SK-N-SH (cell line): ENCODE data around the gene SMIM5. TPM values are rescaled to one million over a fixed set of nuclear protein-coding genes. Genes with fewer than 3 reads are reported as not detected.

Experiments
- CTCF ChIA-PET: fragments of 300-600, 350-600 bp; formaldehyde crosslinking; extraction: SDS; loops from one replicate; lab custom pipeline; 2021; lab: Yijun Ruan, JAX
- POLR2A ChIA-PET: fragments of 350-600 bp; sonication (Branson Sonifier 250); formaldehyde crosslinking; extraction: SDS; loops from one replicate; lab custom pipeline; 2020; ENCODE audit warnings: antibody characterized with exemption, inconsistent platforms; lab: Yijun Ruan, JAX
- DNase-seq: peaks from one replicate; pipeline ENCODE4 v3.0.0; 2012
- H2AFZ ChIP-seq: fragments of 200-600 bp; sonication (generic); 2 replicates; pipeline ENCODE4 v1.8.1; 2016; ENCODE audit warnings: antibody characterized with exemption, mild to moderate bottlenecking, low read depth
- H3F3A ChIP-seq: fragments of 200-600 bp; sonication (generic); replicated peaks from 2 replicates; pipeline ENCODE3; 2016; ENCODE audit warnings: antibody characterized with exemption, mild to moderate bottlenecking; ENCODE audit not compliant: insufficient read depth
- H3K27ac ChIP-seq, 2 experiments: fragments of 200-500 bp in 1 of 2; fragments of 200-600 bp in 1 of 2; sonication (Bioruptor generic) in 1 of 2; sonication (generic), shearing (Covaris generic) in 1 of 2; 2 replicates each; pipeline versions ENCODE4 v1.5.1 to v1.6.1; 2014 to 2016; ENCODE audit warnings: low read depth in 2 of 2, inconsistent platforms in 1 of 2, low read length in 1 of 2, mild to moderate bottlenecking in 1 of 2, mixed read lengths in 1 of 2
- H3K27me3 ChIP-seq: fragments of 200-600 bp; sonication (generic), shearing (Covaris generic); 2 replicates; pipeline ENCODE4 v1.6.1; 2016; ENCODE audit warnings: mixed run types; ENCODE audit not compliant: insufficient read depth
- H3K36me3 ChIP-seq, 2 experiments: fragments of 200-500 bp in 1 of 2; fragments of 200-600 bp in 1 of 2; sonication (Bioruptor generic) in 1 of 2; sonication (generic) in 1 of 2; replicated peaks in 1 of 2; 2 replicates each; pipeline versions ENCODE3 to v1.5.1; 2014 to 2016; ENCODE audit warnings: low read length in 1 of 2, mild to moderate bottlenecking in 1 of 2; ENCODE audit not compliant: insufficient read depth in 2 of 2, control insufficient read depth in 1 of 2
- H3K4me1 ChIP-seq, 2 experiments: fragments of 200-500 bp in 1 of 2; fragments of 200-600 bp in 1 of 2; sonication (Bioruptor generic) in 1 of 2; sonication (generic), shearing (Covaris generic) in 1 of 2; 2 replicates each; pipeline versions ENCODE4 v1.5.1 to v1.6.1; 2014 to 2016; ENCODE audit warnings: low read depth in 1 of 2, low read length in 1 of 2, mixed run types in 1 of 2; ENCODE audit not compliant: insufficient read depth in 2 of 2, control insufficient read depth in 1 of 2
- H3K4me2 ChIP-seq: fragments of 200-600 bp; sonication (generic), shearing (Covaris generic); 2 replicates; pipeline ENCODE4 v1.6.1; 2017; ENCODE audit warnings: mixed run types
- H3K4me3 ChIP-seq, 2 experiments: fragments of 200-500 bp in 1 of 2; fragments of 200-600 bp in 1 of 2; sonication (Bioruptor generic) in 1 of 2; sonication (generic), shearing (Covaris generic) in 1 of 2; 2 replicates each; pipeline versions ENCODE4 v1.5.1 to v1.8.1; 2014 to 2016; ENCODE audit warnings: low read depth in 2 of 2, inconsistent platforms in 1 of 2, low read length in 1 of 2, mild to moderate bottlenecking in 1 of 2, mixed read lengths in 1 of 2, moderate library complexity in 1 of 2
- H3K79me2 ChIP-seq: fragments of 200-600 bp; sonication (generic); 2 replicates; pipeline ENCODE4 v1.8.1; 2017; ENCODE audit warnings: mild to moderate bottlenecking; ENCODE audit not compliant: insufficient read depth
- H3K9ac ChIP-seq: fragments of 200-600 bp; sonication (generic); 2 replicates; pipeline ENCODE4 v1.6.1; 2017; ENCODE audit warnings: mixed run types
- H3K9me2 ChIP-seq: fragments of 200-600 bp; sonication (generic); 2 replicates; pipeline ENCODE4 v1.6.1; 2017; ENCODE audit warnings: mixed run types
- H3K9me3 ChIP-seq: fragments of 200-600 bp; sonication (generic); 2 replicates; pipeline ENCODE4 v1.6.1; 2017; ENCODE audit warnings: mixed run types, mild to moderate bottlenecking, moderate library complexity
- H4K20me1 ChIP-seq: fragments of 200-600 bp; sonication (generic); 2 replicates; pipeline ENCODE4 v1.6.1; 2017; ENCODE audit warnings: mild to moderate bottlenecking, mixed run types; ENCODE audit not compliant: insufficient read depth
- CHD2 ChIP-seq: fragments of 150-350 bp; IDR thresholded peaks from 2 replicates; pipeline ENCODE4 v1.6.1; 2018; ENCODE audit warnings: low read length; ENCODE audit not compliant: partially characterized antibody
- EZH2phosphoT487 ChIP-seq: fragments of 200-600 bp; sonication (generic); IDR thresholded peaks from 2 replicates; pipeline ENCODE4 v1.6.1; 2017; ENCODE audit warnings: low read depth, mixed run types, mild to moderate bottlenecking, antibody characterized with exemption, moderate library complexity, borderline replicate concordance
- FOXM1 ChIP-seq: IDR thresholded peaks from 2 replicates; pipeline ENCODE4 v1.4.0; 2012; ENCODE audit warnings: low read depth, mild to moderate bottlenecking
- GABPA ChIP-seq: IDR thresholded peaks from 2 replicates; pipeline ENCODE4 v1.4.0; 2012; ENCODE audit warnings: low read depth, mild to moderate bottlenecking
- JUND ChIP-seq: IDR thresholded peaks from 2 replicates; pipeline ENCODE4 v1.4.0; 2012
- MEF2A ChIP-seq: IDR thresholded peaks from 2 replicates; pipeline ENCODE4 v1.4.0; 2012; ENCODE audit warnings: low read depth, borderline replicate concordance
- MXI1 ChIP-seq: IDR thresholded peaks from 2 replicates; pipeline ENCODE4 v1.6.1; 2012; ENCODE audit warnings: mild to moderate bottlenecking, low read depth, low read length, improper control_type of control experiment
- NFIC ChIP-seq: IDR thresholded peaks from 2 replicates; pipeline ENCODE4 v1.4.0; 2012; ENCODE audit warnings: borderline replicate concordance
- NRF1 ChIP-seq: IDR thresholded peaks from 2 replicates; pipeline ENCODE4 v1.6.1; 2012; ENCODE audit warnings: low read depth, mild to moderate bottlenecking, low read length
- POLR2AphosphoS5 ChIP-seq: IDR thresholded peaks from 2 replicates; pipeline ENCODE4 v1.6.1; 2012; ENCODE audit warnings: low read depth, low read length
- RAD21 ChIP-seq: IDR thresholded peaks from 2 replicates; pipeline ENCODE4 v1.6.1; 2012; ENCODE audit warnings: mild to moderate bottlenecking, low read length
- RFX5 ChIP-seq: IDR thresholded peaks from 2 replicates; pipeline ENCODE4 v1.6.1; 2012; ENCODE audit warnings: mild to moderate bottlenecking, improper control_type of control experiment, low read length
- RXRA ChIP-seq: IDR thresholded peaks from 2 replicates; pipeline ENCODE4 v1.4.0; 2012; ENCODE audit warnings: low read depth, mild to moderate bottlenecking, borderline replicate concordance
- SMC3 ChIP-seq: IDR thresholded peaks from 2 replicates; pipeline ENCODE4 v1.6.1; 2012; ENCODE audit warnings: low read depth, low read length, improper control_type of control experiment
- TAF1 ChIP-seq: IDR thresholded peaks from 2 replicates; pipeline ENCODE4 v1.6.1; 2012; ENCODE audit warnings: low read depth, mild to moderate bottlenecking, low read length, moderate library complexity, borderline replicate concordance
- TCF12 ChIP-seq: IDR thresholded peaks from 2 replicates; pipeline ENCODE4 v1.4.0; 2012
- TEAD4 ChIP-seq: IDR thresholded peaks from 2 replicates; pipeline ENCODE4 v1.4.0; 2012; ENCODE audit warnings: mild to moderate bottlenecking, borderline replicate concordance; ENCODE audit not compliant: insufficient read depth
- YY1 ChIP-seq: IDR thresholded peaks from 2 replicates; pipeline ENCODE4 v1.4.0; 2012; ENCODE audit warnings: low read depth, mild to moderate bottlenecking
- WGBS: methylation state at CpG from one replicate; pipeline ENCODE4 v1.1.6; 2017; ENCODE audit warnings: low lambda C conversion rate; 5-methylcytosine and 5-hydroxymethylcytosine counted together
- polyA plus RNA-seq, 3 experiments: library from polyadenylated mRNA; depleted of rRNA; stranded (reverse); fragments of >200 nt; gene quantifications; 2 replicates each; pipeline ENCODE4 v1.2.3, GENCODE V29; 2012
- TF ChIP-seq, protein P1 (sequence below): fragments of 200-600 bp; sonication (generic); IDR thresholded peaks from 2 replicates; pipeline ENCODE4 v1.6.1; 2017; ENCODE audit warnings: antibody characterized with exemption, mild to moderate bottlenecking, moderate library complexity
- TF ChIP-seq, protein P2 (sequence below): fragments of 150-350 bp; IDR thresholded peaks from 2 replicates; pipeline ENCODE4 v1.6.1; 2016; ENCODE audit warnings: mild to moderate bottlenecking, low read depth, low read length
- TF ChIP-seq, protein P3 (sequence below): IDR thresholded peaks from 2 replicates; pipeline ENCODE4 v1.4.0; 2012; ENCODE audit warnings: low read depth

SMIM5 gene
- polyA plus RNA-seq, 1 of the 3 experiments (the other 2 are of a cell fraction) = 0.02 TPM

- H3K4me2 ChIP-seq = peak overlapping the region; percentile 93; the same call in 1 of the 2 replicates
- ChIA-PET POLR2A (interaction anchor here (0.5 kb wide), 1 partner anchor 277 kb away, joined by 4 read pairs; no protein-coding TSS in a partner anchor), CTCF (interaction anchor here (0.8 to 2.9 kb wide), 12 partner anchors 9 to 161 kb away, joined by 3 to 12 read pairs (median 4); partner anchors contain the start of genes SMIM5 and TSEN54)
- H3K4me1 ChIP-seq = peaks cover 0 to 16% of the 10 kb centered on the region in 2 experiments; a peak in 1 of 4 replicates
- DNase-seq = no peak
- H3K79me2 ChIP-seq = no peaks in the 10 kb centered on the region
- H3K9me2 ChIP-seq = no peaks in the 10 kb centered on the region
- H3F3A ChIP-seq = no peaks in the 10 kb centered on the region
- no peaks in the 10 kb centered on the region for H3K9me3 ChIP-seq
- H3K27ac ChIP-seq = no peak overlapping the region; a peak in 1 of 4 replicates
- no peaks in the 10 kb centered on the region for H4K20me1 ChIP-seq
- H3K4me3 ChIP-seq = peak overlapping the region; percentile 27 to 41; a peak in 3 of 4 replicates
- no peaks in the 10 kb centered on the region for H3K27me3 ChIP-seq
- WGBS = 64% methylated on average over 26 of the region's 49 CpGs
- no peak overlapping the region for H3K9ac ChIP-seq
- no peaks in the 10 kb centered on the region for H3K36me3 ChIP-seq
- peak overlapping the region; percentile 56; the same call in 1 of the 2 replicates for H2AFZ ChIP-seq
- TF ChIP-seq FOXM1 (no peak), JUND (no peak), TAF1 (no peak)
Measured at GRCh38 chr17:75588596-75589011, 44.6 kb upstream of the SMIM5 start.

- Histone ChIP-seq H2AFZ (peak overlapping the region; percentile 83; the same call in 1 of the 2 replicates), H3K9me3 (no peaks in the 10 kb centered on the region), H3K4me1 (peaks cover 0 to 16% of the 10 kb centered on the region in 2 experiments; a peak in 1 of 4 replicates), H3F3A (no peaks in the 10 kb centered on the region), H3K9me2 (no peaks in the 10 kb centered on the region), H4K20me1 (no peaks in the 10 kb centered on the region), H3K4me3 (peak overlapping the region; percentile 62 to 64), H3K4me2 (peak overlapping the region; percentile 93), H3K9ac (peak overlapping the region; percentile 47; the same call in 1 of the 2 replicates), H3K27me3 (no peaks in the 10 kb centered on the region), H3K79me2 (no peaks in the 10 kb centered on the region), H3K36me3 (no peaks in the 10 kb centered on the region), H3K27ac (peak overlapping the region in 1 of 2 experiments; percentile 53; a peak in 1 of 4 replicates)
- whole genome bisulfite sequencing = 14% methylated on average over 75 of the region's 100 CpGs
- CTCF ChIA-PET = interaction anchor here (0.9 to 4.3 kb wide), 23 partner anchors 10 to 164 kb away, joined by 3 to 41 read pairs (median 5); partner anchors contain the start of genes SMIM5 and TSEN54
- DNase-seq = peak; percentile 100
- POLR2A ChIA-PET = interaction anchor here (2.6 kb wide), 1 partner anchor 20 kb away, joined by 6 read pairs; no protein-coding TSS in a partner anchor
- TF ChIP-seq NRF1 (no peak), SMC3 (peak; percentile 62), JUND (no peak), RAD21 (peak; percentile 34), RFX5 (no peak), YY1 (no peak), EZH2phosphoT487 (no peak), MXI1 (no peak), GABPA (peak; percentile 67), NFIC (no peak), TCF12 (no peak), TEAD4 (no peak), MEF2A (no peak), RXRA (no peak), CHD2 (peak; percentile 29), POLR2AphosphoS5 (peak; percentile 52; the same call in 1 of the 2 replicates)
- TF ChIP-seq, protein P1, sequence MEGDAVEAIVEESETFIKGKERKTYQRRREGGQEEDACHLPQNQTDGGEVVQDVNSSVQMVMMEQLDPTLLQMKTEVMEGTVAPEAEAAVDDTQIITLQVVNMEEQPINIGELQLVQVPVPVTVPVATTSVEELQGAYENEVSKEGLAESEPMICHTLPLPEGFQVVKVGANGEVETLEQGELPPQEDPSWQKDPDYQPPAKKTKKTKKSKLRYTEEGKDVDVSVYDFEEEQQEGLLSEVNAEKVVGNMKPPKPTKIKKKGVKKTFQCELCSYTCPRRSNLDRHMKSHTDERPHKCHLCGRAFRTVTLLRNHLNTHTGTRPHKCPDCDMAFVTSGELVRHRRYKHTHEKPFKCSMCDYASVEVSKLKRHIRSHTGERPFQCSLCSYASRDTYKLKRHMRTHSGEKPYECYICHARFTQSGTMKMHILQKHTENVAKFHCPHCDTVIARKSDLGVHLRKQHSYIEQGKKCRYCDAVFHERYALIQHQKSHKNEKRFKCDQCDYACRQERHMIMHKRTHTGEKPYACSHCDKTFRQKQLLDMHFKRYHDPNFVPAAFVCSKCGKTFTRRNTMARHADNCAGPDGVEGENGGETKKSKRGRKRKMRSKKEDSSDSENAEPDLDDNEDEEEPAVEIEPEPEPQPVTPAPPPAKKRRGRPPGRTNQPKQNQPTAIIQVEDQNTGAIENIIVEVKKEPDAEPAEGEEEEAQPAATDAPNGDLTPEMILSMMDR = peak; percentile 60
- TF ChIP-seq, protein P2, sequence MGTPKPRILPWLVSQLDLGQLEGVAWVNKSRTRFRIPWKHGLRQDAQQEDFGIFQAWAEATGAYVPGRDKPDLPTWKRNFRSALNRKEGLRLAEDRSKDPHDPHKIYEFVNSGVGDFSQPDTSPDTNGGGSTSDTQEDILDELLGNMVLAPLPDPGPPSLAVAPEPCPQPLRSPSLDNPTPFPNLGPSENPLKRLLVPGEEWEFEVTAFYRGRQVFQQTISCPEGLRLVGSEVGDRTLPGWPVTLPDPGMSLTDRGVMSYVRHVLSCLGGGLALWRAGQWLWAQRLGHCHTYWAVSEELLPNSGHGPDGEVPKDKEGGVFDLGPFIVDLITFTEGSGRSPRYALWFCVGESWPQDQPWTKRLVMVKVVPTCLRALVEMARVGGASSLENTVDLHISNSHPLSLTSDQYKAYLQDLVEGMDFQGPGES = no peak
- TF ChIP-seq, protein P3, sequence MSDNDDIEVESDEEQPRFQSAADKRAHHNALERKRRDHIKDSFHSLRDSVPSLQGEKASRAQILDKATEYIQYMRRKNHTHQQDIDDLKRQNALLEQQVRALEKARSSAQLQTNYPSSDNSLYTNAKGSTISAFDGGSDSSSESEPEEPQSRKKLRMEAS = peak; percentile 51; the same call in 1 of the 2 replicates
Measured at GRCh38 chr17:75589012-75589918, 44.0 kb upstream of the SMIM5 start.
